Uterus (tissue), 4 donors: ENCODE data around the gene PUM1. TPM values are rescaled to one million over a fixed set of nuclear protein-coding genes. Genes with fewer than 3 reads are reported as not detected.

Experiments used
- DNase-seq, 2 donors: peaks; one replicate each; pipeline ENCODE4 v3.0.0-alpha.2; 2019 to 2020
- H3K27ac ChIP-seq, 2 donors: fragments of 200-600 bp; sonication (generic); 1 replicate in 1 of 2; 2 replicates in 1 of 2; pipeline ENCODE4 v1.5.1; 2016 to 2018
- H3K27me3 ChIP-seq, 2 donors: fragments of 200-600 bp; sonication (generic); one replicate each; pipeline ENCODE4 v1.5.1; 2018 to 2019; ENCODE audit warnings: control low read depth in 1 of 2
- H3K36me3 ChIP-seq, 2 donors: fragments of 200-600 bp; sonication (generic); one replicate each; pipeline ENCODE4 v1.5.1; 2019; ENCODE audit warnings: control low read depth in 1 of 2
- H3K4me1 ChIP-seq, 2 donors: fragments of 200-600 bp; sonication (generic); one replicate each; pipeline ENCODE4 v1.5.1; 2018 to 2019; ENCODE audit warnings: control low read depth in 1 of 2
- H3K4me3 ChIP-seq, 2 donors: fragments of 200-600 bp; sonication (generic); 1 replicate in 1 of 2; 2 replicates in 1 of 2; pipeline ENCODE4 v1.5.1; 2018 to 2019; ENCODE audit warnings: mild to moderate bottlenecking in 1 of 2
- H3K9me3 ChIP-seq, 2 donors: fragments of 200-600 bp; sonication (generic); one replicate each; pipeline ENCODE4 v1.5.1; 2019; ENCODE audit warnings: control low read depth in 1 of 2
- POLR2A ChIP-seq, 2 donors: fragments of 450-650 bp; IDR thresholded peaks; one replicate each; pipeline ENCODE4 v1.6.1; 2016; ENCODE audit warnings: antibody characterized with exemption in 2 of 2, mild to moderate bottlenecking in 1 of 2, moderate library complexity in 1 of 2
- intact Hi-C: fragments of 100-400 bp; cut with DNase I; formaldehyde crosslinking; loops from one replicate; pipeline ENCODE4 v1.15.1; 2023; ENCODE audit warnings: low total_unique reads
- total RNA-seq, 4 donors: library from RNA; depleted of rRNA in 3 of 4; stranded (reverse); fragments of >200 nt in 3 of 4; gene quantifications; one replicate each; pipeline versions ENCODE4 v1.1.0 to v1.2.4, GENCODE V29; 2014 to 2023
- TF ChIP-seq, protein P1 (sequence below), 4 experiments: fragments of 200-600 bp in 2 of 4; fragments of 450-650 bp in 2 of 4; sonication (generic) in 2 of 4; IDR thresholded peaks; one replicate each; pipeline ENCODE4 v1.5.1; 2016 to 2019; ENCODE audit warnings: antibody characterized with exemption in 4 of 4, mild to moderate bottlenecking in 2 of 4, moderate library complexity in 1 of 4
- donor health status: DM: yes; HTN: yes; CAD: no.

Gene PUM1
- total RNA-seq, 4 donors from 2014 or later: 42.9 to 152 (median 113) TPM

DNA sequence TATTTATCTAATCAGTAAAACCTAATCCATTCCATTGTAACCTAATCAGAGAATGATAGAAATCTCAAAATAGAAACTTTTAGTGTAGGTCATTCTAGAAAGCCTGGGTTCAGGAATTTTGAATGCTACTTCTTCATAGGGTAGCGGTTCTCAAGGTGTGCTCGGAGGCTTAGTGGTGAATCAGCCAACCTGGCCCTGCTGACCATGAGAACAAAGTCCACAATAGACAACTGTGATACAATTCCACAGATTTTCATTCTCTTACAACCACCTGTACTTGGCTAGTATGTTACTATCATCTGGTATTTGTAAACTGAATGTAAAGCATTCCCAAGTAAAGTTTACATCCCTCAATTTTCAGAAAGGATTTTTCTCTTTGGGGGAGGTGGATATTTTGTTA lies 7.5 kb upstream of the PUM1 start:
- no peak for DNase-seq
- no peak overlapping the region for H3K27ac ChIP-seq
- TF ChIP-seq POLR2A (IDR thresholded peaks at IDR 0.05): no peak
- TF ChIP-seq, protein P1, sequence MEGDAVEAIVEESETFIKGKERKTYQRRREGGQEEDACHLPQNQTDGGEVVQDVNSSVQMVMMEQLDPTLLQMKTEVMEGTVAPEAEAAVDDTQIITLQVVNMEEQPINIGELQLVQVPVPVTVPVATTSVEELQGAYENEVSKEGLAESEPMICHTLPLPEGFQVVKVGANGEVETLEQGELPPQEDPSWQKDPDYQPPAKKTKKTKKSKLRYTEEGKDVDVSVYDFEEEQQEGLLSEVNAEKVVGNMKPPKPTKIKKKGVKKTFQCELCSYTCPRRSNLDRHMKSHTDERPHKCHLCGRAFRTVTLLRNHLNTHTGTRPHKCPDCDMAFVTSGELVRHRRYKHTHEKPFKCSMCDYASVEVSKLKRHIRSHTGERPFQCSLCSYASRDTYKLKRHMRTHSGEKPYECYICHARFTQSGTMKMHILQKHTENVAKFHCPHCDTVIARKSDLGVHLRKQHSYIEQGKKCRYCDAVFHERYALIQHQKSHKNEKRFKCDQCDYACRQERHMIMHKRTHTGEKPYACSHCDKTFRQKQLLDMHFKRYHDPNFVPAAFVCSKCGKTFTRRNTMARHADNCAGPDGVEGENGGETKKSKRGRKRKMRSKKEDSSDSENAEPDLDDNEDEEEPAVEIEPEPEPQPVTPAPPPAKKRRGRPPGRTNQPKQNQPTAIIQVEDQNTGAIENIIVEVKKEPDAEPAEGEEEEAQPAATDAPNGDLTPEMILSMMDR (IDR thresholded peaks at IDR 0.05): no peak
- no peak overlapping the region for H3K4me3 ChIP-seq
- H3K36me3 ChIP-seq: no peaks in the 10 kb centered on the region
- H3K9me3 ChIP-seq: no peaks in the 10 kb centered on the region
- intact Hi-C loops: loop anchor here (10.0 kb wide), 1 partner anchor 348 kb away; the partner anchor contains the start of gene MATN1
- H3K27me3 ChIP-seq: no peaks in the 10 kb centered on the region
- no peaks in the 10 kb centered on the region for H3K4me1 ChIP-seq

DNA sequence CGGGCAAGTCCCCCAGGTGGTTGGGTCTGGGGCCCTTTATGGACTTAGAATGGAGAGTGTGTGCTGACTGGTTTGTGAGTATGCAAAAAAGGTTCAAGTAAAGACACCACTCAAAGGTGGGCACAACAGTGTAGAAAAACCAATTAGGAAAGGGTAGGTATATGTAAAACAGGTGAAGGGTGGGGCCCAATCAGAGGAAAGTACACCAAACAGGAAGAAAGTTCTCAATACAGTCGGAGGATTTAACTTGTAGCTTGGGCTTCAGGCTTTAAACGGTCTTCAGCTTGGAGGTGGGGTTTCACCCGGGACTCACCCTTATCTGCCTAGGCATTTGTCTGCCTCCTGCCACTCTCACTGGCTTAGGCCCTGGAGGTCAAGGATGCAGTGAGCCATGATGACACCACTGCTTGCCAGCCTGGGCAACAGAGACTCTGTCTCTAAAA lies 6.8 kb upstream of the PUM1 start:
- intact Hi-C loops: loop anchor here (10.0 kb wide), 1 partner anchor 348 kb away; the partner anchor contains the start of gene MATN1
- H3K36me3 ChIP-seq: no peaks in the 10 kb centered on the region
- no peaks in the 10 kb centered on the region for H3K27me3 ChIP-seq
- no peak overlapping the region for H3K27ac ChIP-seq
- H3K4me1 ChIP-seq: no peaks in the 10 kb centered on the region
- no peak for DNase-seq
- TF ChIP-seq POLR2A (IDR thresholded peaks at IDR 0.05): no peak
- TF ChIP-seq, protein P1 (IDR thresholded peaks at IDR 0.05): no peak
- H3K9me3 ChIP-seq: no peaks in the 10 kb centered on the region
- no peak overlapping the region for H3K4me3 ChIP-seq

DNA sequence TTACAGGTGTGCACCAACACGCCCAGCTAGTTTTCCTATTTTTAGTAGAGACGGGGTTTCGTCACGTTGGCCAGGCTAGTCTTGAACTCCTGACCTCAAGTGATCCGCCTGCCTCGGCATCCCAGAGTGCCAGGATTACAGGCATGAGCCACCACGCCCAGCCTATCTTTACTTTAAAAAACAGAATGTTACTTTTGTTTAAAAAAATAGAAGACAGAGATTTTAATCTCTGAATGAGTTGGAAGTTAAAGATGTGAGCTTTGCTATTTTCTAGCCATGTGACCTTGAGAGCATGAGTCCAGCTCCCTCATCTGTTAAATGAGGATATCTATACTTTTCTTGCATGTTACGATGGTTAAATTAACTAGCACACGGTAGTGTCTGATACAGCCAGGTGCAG lies 3.9 kb upstream of the PUM1 start:
- H3K36me3 ChIP-seq: no peaks in the 10 kb centered on the region
- H3K9me3 ChIP-seq: no peaks in the 10 kb centered on the region
- intact Hi-C loops: no loop called here
- TF ChIP-seq, protein P1 (IDR thresholded peaks at IDR 0.05): no peak
- no peak for TF ChIP-seq POLR2A (IDR thresholded peaks at IDR 0.05)
- no peak overlapping the region for H3K4me3 ChIP-seq
- H3K27ac ChIP-seq: no peak overlapping the region
- H3K27me3 ChIP-seq: no peaks in the 10 kb centered on the region
- no peak for DNase-seq
- H3K4me1 ChIP-seq: no peaks in the 10 kb centered on the region

DNA sequence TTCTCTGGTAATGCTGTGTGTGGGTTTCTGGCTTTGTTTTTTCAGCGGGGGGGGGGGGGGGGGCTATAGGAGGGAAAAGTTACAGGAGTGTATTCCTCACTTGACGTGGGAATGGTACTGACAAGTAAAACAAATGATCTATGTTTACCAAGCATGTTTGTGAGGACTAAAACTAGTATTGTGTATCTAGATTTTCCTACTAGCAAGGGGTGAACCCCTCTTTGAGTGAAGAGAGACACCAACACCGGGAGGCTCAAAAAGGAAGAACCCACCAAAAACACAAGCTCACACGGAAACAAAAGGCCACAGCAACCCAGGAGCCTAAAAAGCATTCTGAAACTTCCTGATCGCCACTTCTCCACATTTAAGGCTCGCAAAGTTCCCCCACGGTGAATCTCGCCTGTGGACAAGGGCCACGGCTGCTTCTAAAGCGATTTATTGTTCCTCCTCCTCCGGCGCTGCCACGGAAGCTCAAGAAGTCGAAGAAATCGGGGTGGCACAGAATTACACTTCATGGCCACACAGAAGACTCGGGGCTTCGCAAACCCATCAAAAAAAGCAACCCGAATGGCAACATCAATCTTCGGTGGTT lies 703 bp downstream of the PUM1 start:
- H3K9me3 ChIP-seq: no peaks in the 10 kb centered on the region
- H3K4me1 ChIP-seq: peaks cover 4% of the 10 kb centered on the region in 2 donors
- H3K4me3 ChIP-seq: peak overlapping the region; percentile 72 to 92
- H3K27ac ChIP-seq: peak overlapping the region; percentile 95 to 100
- H3K36me3 ChIP-seq: no peaks in the 10 kb centered on the region
- TF ChIP-seq, protein P1 (IDR thresholded peaks at IDR 0.05): no peak
- TF ChIP-seq POLR2A (IDR thresholded peaks at IDR 0.05): no peak
- no peaks in the 10 kb centered on the region for H3K27me3 ChIP-seq
- intact Hi-C loops: no loop called here
- no peak for DNase-seq

DNA sequence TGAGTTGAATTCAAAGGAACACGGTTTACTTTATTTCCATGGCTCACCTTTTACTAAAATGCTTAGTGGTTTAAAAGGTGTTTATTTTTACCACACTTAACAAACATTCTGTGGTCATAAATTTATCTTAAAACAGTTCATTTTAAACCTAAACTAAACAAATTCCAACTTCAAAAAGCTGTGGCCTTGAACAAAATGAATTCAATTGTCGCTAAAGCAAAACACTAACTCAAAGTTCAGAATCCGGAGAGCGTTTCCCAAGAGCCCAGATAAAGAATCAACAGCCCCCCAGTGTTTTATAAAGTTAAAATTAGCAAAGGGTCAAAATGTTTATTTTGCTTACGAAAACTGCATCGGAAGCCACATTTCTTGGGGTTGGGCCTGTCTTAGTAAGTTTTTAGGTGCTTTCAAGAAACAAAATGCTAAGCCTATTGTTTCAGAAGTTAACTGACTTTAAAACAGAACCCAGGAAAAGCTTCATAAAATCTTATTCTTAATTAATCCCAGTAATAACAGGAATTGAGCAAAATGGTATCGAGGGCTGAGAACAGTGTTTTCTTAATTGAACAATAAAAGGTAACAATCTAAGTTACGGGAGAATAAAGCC lies 1.3 kb downstream of the PUM1 start:
- TF ChIP-seq, protein P1 (IDR thresholded peaks at IDR 0.05): no peak
- no peak for TF ChIP-seq POLR2A (IDR thresholded peaks at IDR 0.05)
- H3K36me3 ChIP-seq: no peaks in the 10 kb centered on the region
- H3K4me1 ChIP-seq: peaks cover 4% of the 10 kb centered on the region in 2 donors
- H3K27me3 ChIP-seq: no peaks in the 10 kb centered on the region
- no peaks in the 10 kb centered on the region for H3K9me3 ChIP-seq
- intact Hi-C loops: no loop called here
- peak overlapping the region; percentile 72 to 92 for H3K4me3 ChIP-seq
- peak overlapping the region; percentile 95 to 100 for H3K27ac ChIP-seq
- DNase-seq: no peak
